H1 (cell line): ENCODE measurements around the gene PTGIS. TPM values are rescaled to one million over a fixed set of nuclear protein-coding genes. Genes with fewer than 3 reads are reported as not detected.

Source experiments
- CTCF ChIA-PET: fragments of 300-600 bp; sonication (Branson Sonifier 250); formaldehyde crosslinking; loops from one replicate; lab custom pipeline; 2021; ENCODE audit not compliant: partially characterized antibody; lab: Charles Lee
- POLR2A ChIA-PET: fragments of 300-600 bp; sonication (Branson Sonifier 250); formaldehyde crosslinking; loops from one replicate; lab custom pipeline; 2021; ENCODE audit warnings: inconsistent platforms; ENCODE audit not compliant: partially characterized antibody; lab: Charles Lee
- DNase-seq, 2 experiments: peaks; one replicate each; pipeline versions ENCODE4 v3.0.0 to v3.0.0-alpha.2; 2010 to 2022; ENCODE audit warnings: low spot score in 2 of 2, low read depth in 1 of 2, mixed read lengths in 1 of 2
- FAIRE-seq: peaks from 2 replicates; lab custom pipeline; 2011; peaks lifted over from hg19 to GRCh38; lab: Jason Lieb, UNC
- H2AFZ ChIP-seq: 2 replicates; pipeline ENCODE4 v1.8.1; 2012; ENCODE audit warnings: low read length, inconsistent platforms
- H2AK5ac ChIP-seq: 2 replicates; pipeline ENCODE4 v1.6.1; 2013; ENCODE audit warnings: low read depth, low read length
- H2BK120ac ChIP-seq: replicated peaks from 2 replicates; pipeline ENCODE3; 2013; ENCODE audit warnings: low read depth, low read length, inconsistent platforms
- H2BK12ac ChIP-seq: 2 replicates; pipeline ENCODE4 v1.6.1; 2013; ENCODE audit warnings: low read depth, low read length
- H2BK15ac ChIP-seq: 2 replicates; pipeline ENCODE4 v1.6.1; 2013; ENCODE audit warnings: low read length
- H2BK20ac ChIP-seq: 2 replicates; pipeline ENCODE4 v1.6.1; 2013; ENCODE audit warnings: low read length
- H2BK5ac ChIP-seq: 2 replicates; pipeline ENCODE4 v1.6.1; 2013; ENCODE audit warnings: low read depth, low read length
- H3K14ac ChIP-seq: 2 replicates; pipeline ENCODE4 v1.6.1; 2013; ENCODE audit warnings: inconsistent platforms; ENCODE audit not compliant: insufficient read length
- H3K18ac ChIP-seq: 2 replicates; pipeline ENCODE4 v1.6.1; 2013; ENCODE audit warnings: low read length; ENCODE audit errors: extremely low read depth
- H3K23ac ChIP-seq: 2 replicates; pipeline ENCODE4 v1.6.1; 2013; ENCODE audit warnings: inconsistent platforms; ENCODE audit not compliant: insufficient read length
- H3K23me2 ChIP-seq: 2 replicates; pipeline ENCODE4 v1.6.1; 2013; ENCODE audit warnings: low read depth, low read length
- H3K27ac ChIP-seq: 2 replicates; pipeline ENCODE4 v1.6.1; 2011; ENCODE audit warnings: low read depth, low read length, inconsistent platforms
- H3K27me3 ChIP-seq, 4 experiments: replicated peaks in 1 of 4; 1 replicate in 1 of 4; 2 replicates in 3 of 4; pipeline versions ENCODE4 v1.6.1 to v1.8.1; 2011 to 2013; ENCODE audit warnings: low read length in 3 of 4, mild to moderate bottlenecking in 3 of 4, inconsistent platforms in 2 of 4, mixed read lengths in 2 of 4, moderate library complexity in 1 of 4; ENCODE audit not compliant: control insufficient read depth in 3 of 4, insufficient read depth in 3 of 4; ENCODE audit errors: extremely low read depth in 1 of 4
- H3K36me3 ChIP-seq, 4 experiments: 2 replicates each; pipeline versions ENCODE4 v1.6.1 to v1.8.1; 2011 to 2013; ENCODE audit warnings: mild to moderate bottlenecking in 4 of 4, low read length in 3 of 4, moderate library complexity in 2 of 4, control low read depth in 1 of 4, inconsistent platforms in 1 of 4; ENCODE audit not compliant: insufficient read depth in 4 of 4, control insufficient read depth in 2 of 4
- H3K4ac ChIP-seq: replicated peaks from 2 replicates; pipeline ENCODE3; 2013; ENCODE audit warnings: low read length, low read depth, mixed read lengths, inconsistent platforms; ENCODE audit not compliant: insufficient read length
- H3K4me1 ChIP-seq, 4 experiments: replicated peaks in 1 of 4; 1 replicate in 1 of 4; 2 replicates in 3 of 4; pipeline versions ENCODE4 v1.6.1 to v1.8.1; 2011 to 2013; ENCODE audit warnings: low read length in 3 of 4, inconsistent platforms in 2 of 4, mixed read lengths in 1 of 4; ENCODE audit not compliant: insufficient read depth in 4 of 4, control insufficient read depth in 3 of 4
- H3K4me2 ChIP-seq, 2 experiments: 2 replicates each; pipeline versions ENCODE4 v1.6.1 to v1.8.1; 2011 to 2013; ENCODE audit warnings: low read depth in 2 of 2, low read length in 2 of 2, control low read depth in 1 of 2, inconsistent platforms in 1 of 2, mild to moderate bottlenecking in 1 of 2; ENCODE audit not compliant: insufficient read depth in 1 of 2
- H3K4me3 ChIP-seq, 4 experiments: fragments of 200-600, 300-600 bp in 1 of 4; sonication (generic), shearing (Covaris generic), sonication (Bioruptor Twin) in 1 of 4; 2 replicates each; pipeline versions ENCODE4 v1.5.1 to v1.8.1; 2011 to 2016; ENCODE audit warnings: low read length in 4 of 4, low read depth in 3 of 4, control low read depth in 2 of 4, inconsistent platforms in 2 of 4, mild to moderate bottlenecking in 2 of 4, mixed read lengths in 1 of 4, moderate library complexity in 1 of 4; ENCODE audit not compliant: insufficient read depth in 2 of 4; ENCODE audit errors: extremely low read depth in 1 of 4
- H3K56ac ChIP-seq: replicated peaks from 2 replicates; pipeline ENCODE3; 2013; ENCODE audit warnings: low read depth, mild to moderate bottlenecking, mixed read lengths, low read length, inconsistent platforms; ENCODE audit not compliant: insufficient read length
- H3K79me1 ChIP-seq: 2 replicates; pipeline ENCODE4 v1.6.1; 2013; ENCODE audit warnings: low read depth, low read length, control low read depth
- H3K79me2 ChIP-seq, 2 experiments: 2 replicates each; pipeline versions ENCODE4 v1.6.1 to v1.8.1; 2012 to 2013; ENCODE audit warnings: low read length in 2 of 2, mild to moderate bottlenecking in 2 of 2, inconsistent platforms in 1 of 2; ENCODE audit not compliant: insufficient read depth in 2 of 2, control insufficient read depth in 1 of 2
- H3K9ac ChIP-seq, 4 experiments: replicated peaks in 1 of 4; 1 replicate in 1 of 4; 2 replicates in 3 of 4; pipeline versions ENCODE4 v1.6.1 to v1.8.1; 2011 to 2013; ENCODE audit warnings: low read depth in 3 of 4, low read length in 3 of 4, control low read depth in 2 of 4, mild to moderate bottlenecking in 2 of 4, moderate library complexity in 2 of 4, inconsistent platforms in 1 of 4; ENCODE audit errors: extremely low read depth in 1 of 4
- H3K9me3 ChIP-seq, 2 experiments: 2 replicates each; pipeline versions ENCODE4 v1.6.1 to v1.8.1; 2012 to 2013; ENCODE audit warnings: mild to moderate bottlenecking in 2 of 2, moderate library complexity in 2 of 2, control low read depth in 1 of 2, inconsistent platforms in 1 of 2, low read depth in 1 of 2, low read length in 1 of 2, mixed read lengths in 1 of 2; ENCODE audit not compliant: insufficient read depth in 2 of 2
- H4K20me1 ChIP-seq, 2 experiments: replicated peaks in 1 of 2; 2 replicates each; pipeline versions ENCODE3 to v1.8.1; 2011 to 2013; ENCODE audit warnings: inconsistent platforms in 2 of 2, low read length in 2 of 2, mild to moderate bottlenecking in 1 of 2; ENCODE audit not compliant: insufficient read depth in 2 of 2, control insufficient read depth in 1 of 2
- H4K5ac ChIP-seq: 2 replicates; pipeline ENCODE4 v1.6.1; 2013; ENCODE audit warnings: low read length, low read depth, mixed read lengths, inconsistent platforms; ENCODE audit not compliant: insufficient read length
- H4K8ac ChIP-seq: 2 replicates; pipeline ENCODE4 v1.8.0; 2013; ENCODE audit warnings: mild to moderate bottlenecking, moderate library complexity, low read length, inconsistent platforms; ENCODE audit not compliant: insufficient read depth; ENCODE audit errors: extremely low read depth
- H4K91ac ChIP-seq: replicated peaks from 2 replicates; pipeline ENCODE3; 2013; ENCODE audit warnings: low read length, mixed read lengths, inconsistent platforms; ENCODE audit not compliant: insufficient read length
- BRCA1 ChIP-seq: IDR thresholded peaks from 2 replicates; pipeline ENCODE4 v1.6.1; 2012; ENCODE audit warnings: low read depth, low read length, improper control_type of control experiment
- E2F6 ChIP-seq: IDR thresholded peaks from 2 replicates; pipeline ENCODE4 v1.6.1; 2012; ENCODE audit warnings: inconsistent platforms
- EP300 ChIP-seq, 2 experiments: IDR thresholded peaks; 1 replicate in 1 of 2; 2 replicates in 1 of 2; pipeline ENCODE4 v1.6.1; 2011 to 2012; ENCODE audit warnings: low read depth in 2 of 2, low read length in 2 of 2, mild to moderate bottlenecking in 2 of 2, borderline replicate concordance in 1 of 2, inconsistent platforms in 1 of 2, moderate library complexity in 1 of 2
- GABPA ChIP-seq: IDR thresholded peaks from 2 replicates; pipeline ENCODE4 v1.6.1; 2011; ENCODE audit warnings: mild to moderate bottlenecking, low read length, moderate library complexity, borderline replicate concordance; ENCODE audit not compliant: insufficient read depth
- KDM4A ChIP-seq: IDR thresholded peaks from one replicate; pipeline ENCODE4 v1.7.1; 2012; ENCODE audit warnings: low read depth, mild to moderate bottlenecking, moderate library complexity, low read length, inconsistent platforms; ENCODE audit not compliant: severe bottlenecking
- NRF1 ChIP-seq: IDR thresholded peaks from 2 replicates; pipeline ENCODE4 v1.6.1; 2011; ENCODE audit warnings: mild to moderate bottlenecking, low read depth, low read length, improper control_type of control experiment
- RNF2 ChIP-seq: fragments of 200-900, 300-1000 bp; sonication (generic); IDR thresholded peaks from 2 replicates; pipeline ENCODE4 v1.7.1; 2016; ENCODE audit warnings: borderline replicate concordance, low read depth, mild to moderate bottlenecking, antibody characterized with exemption, low read length; ENCODE audit not compliant: poor library complexity, severe bottlenecking; ENCODE audit errors: missing control alignments
- TEAD4 ChIP-seq: IDR thresholded peaks from 2 replicates; pipeline ENCODE4 v1.6.1; 2012; ENCODE audit warnings: low read depth, low read length, inconsistent platforms, mixed read lengths
- YY1 ChIP-seq: IDR thresholded peaks from 2 replicates; pipeline ENCODE4 v1.6.1; 2011; ENCODE audit warnings: low read depth, mild to moderate bottlenecking, low read length
- WGBS, 2 experiments: shearing (Covaris generic) in 1 of 2; methylation state at CpG; one replicate each; pipeline versions ENCODE4 v1.1.6 to v1.1.7; 2013 to 2015; ENCODE audit warnings: low lambda C conversion rate in 2 of 2, mixed read lengths in 2 of 2, inconsistent platforms in 1 of 2, low coverage in 1 of 2, missing lambda C conversion rate in 1 of 2; ENCODE audit not compliant: insufficient replicate concordance in 2 of 2, insufficient coverage in 1 of 2, insufficient read length in 1 of 2; ENCODE audit errors: extremely low coverage in 1 of 2, missing lambda C conversion rate in 1 of 2; 5-methylcytosine and 5-hydroxymethylcytosine counted together
- polyA plus RNA-seq, 7 experiments: library from polyadenylated mRNA; depleted of rRNA in 3 of 7; stranded (reverse) in 5 of 7; unstranded in 2 of 7; fragments of >200 nt in 5 of 7; fragments of 200-250 nt in 2 of 7; gene quantifications; 1 replicate in 5 of 7; 2 replicates in 1 of 7; 4 replicates in 1 of 7; pipeline versions ENCODE4 v1.2.1 to v1.2.3, GENCODE V29; 2011 to 2013; ENCODE audit warnings: missing spikeins in 2 of 7, mixed read lengths in 2 of 7
- total RNA-seq: library from RNA; stranded (reverse); fragmentation: NEBNext Ultra II Directional; extraction: Animal tissue kit (Norgen Biotek cat#: 25700); gene quantifications from 2 replicates; pipeline ENCODE4 v1.2.1, GENCODE V29; 2021

Gene PTGIS
- total and polyA plus RNA-seq, 2 of the 8 experiments (the other 6 are each of a cell fraction or from before 2014, with no cell fraction given): 29.9 to 35.5 TPM

DNA sequence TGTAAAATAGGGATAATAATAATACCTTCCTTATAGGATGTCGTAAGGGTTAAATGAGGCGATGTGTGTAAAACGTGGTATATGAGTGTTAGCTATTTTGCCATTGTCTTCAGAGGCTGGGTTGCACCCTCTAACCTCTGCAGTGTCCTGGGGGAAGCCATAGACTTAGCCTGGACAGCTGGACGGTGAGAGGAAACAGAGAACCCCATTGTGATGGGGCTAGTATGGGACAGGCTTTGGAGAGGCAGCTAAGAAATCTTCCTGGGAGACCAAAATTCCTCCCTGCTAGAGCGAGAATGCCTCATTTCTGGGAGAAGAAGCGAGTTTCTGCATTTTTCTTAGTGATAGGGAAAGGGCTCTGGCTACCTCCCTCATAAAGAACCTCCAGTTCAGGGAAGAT lies 108.3 kb downstream of the PTGIS start:
- Histone ChIP-seq H3K23me2 (no peaks in the 10 kb centered on the region), H4K91ac (no peak overlapping the region), H3K18ac (no peak overlapping the region), H3K4me3 (no peak overlapping the region), H2BK120ac (no peak overlapping the region), H3K36me3 (no peaks in the 10 kb centered on the region), H2BK12ac (no peak overlapping the region), H2BK5ac (no peak overlapping the region), H3K9ac (no peak overlapping the region), H3K27ac (no peak overlapping the region), H4K8ac (no peak overlapping the region), H3K56ac (no peak overlapping the region), H2AFZ (no peak overlapping the region), H3K79me1 (no peaks in the 10 kb centered on the region), H3K23ac (no peak overlapping the region), H3K27me3 (no peaks in the 10 kb centered on the region), H2BK15ac (no peak overlapping the region), H3K9me3 (no peaks in the 10 kb centered on the region), H3K4me2 (no peak overlapping the region), H3K4me1 (no peaks in the 10 kb centered on the region), H3K4ac (no peak overlapping the region), H3K14ac (no peak overlapping the region), H4K5ac (no peak overlapping the region), H2AK5ac (no peak overlapping the region), H3K79me2 (no peaks in the 10 kb centered on the region), H2BK20ac (no peak overlapping the region), H4K20me1 (no peaks in the 10 kb centered on the region)
- no peak for DNase-seq
- POLR2A ChIA-PET: no interaction called here
- CTCF ChIA-PET: interaction anchor here (2.9 kb wide), 1 partner anchor 126 kb away, joined by 9 read pairs; no protein-coding TSS in a partner anchor
- TF ChIP-seq KDM4A (no peak), E2F6 (no peak), GABPA (no peak), RNF2 (no peak), YY1 (no peak), EP300 (IDR thresholded peaks at IDR 0.05; ENCODE audit: borderline replicate concordance in 1 of 2, low read depth in 2 of 2, low read length in 2 of 2) (no peak), NRF1 (no peak), BRCA1 (no peak), TEAD4 (no peak)
- no peak for FAIRE-seq
- WGBS, 2 experiments: 79% methylated on average over 6 of the region's 6 CpGs; no CpG with 5 or more reads in 1 of the 2 experiments
